Activated T-cell treated with anti-CD3 and anti-CD28 coated beads, Interleukin-2, amount 50 U/mL, for 72 hours (primary cell): ENCODE results near the gene UBE2L6. TPM values are rescaled to one million over a fixed set of nuclear protein-coding genes. Genes with fewer than 3 reads are reported as not detected.

Experiments
- ATAC-seq, 2 donors: fragments of 150-1000 bp; cut with Tn5 transposase; replicated peaks in 1 of 2; 2 replicates each; pipeline ENCODE4 v1.10.0; 2021; ENCODE audit warnings: moderate library complexity in 2 of 2, mild to moderate bottlenecking in 1 of 2
- DNase-seq, 2 donors: peaks; one replicate each; pipeline ENCODE4 v3.0.0; 2021 to 2022; ENCODE audit warnings: mixed read lengths in 1 of 2
- H3K27ac Mint-ChIP-seq: one replicate; pipeline ENCODE4 v1.8.0; 2022; ENCODE audit warnings: mild to moderate bottlenecking, moderate library complexity, mixed read lengths
- H3K27me3 Mint-ChIP-seq: one replicate; pipeline ENCODE4 v1.8.0; 2022; ENCODE audit warnings: low read depth, mixed read lengths
- H3K36me3 Mint-ChIP-seq, 2 donors: one replicate each; pipeline ENCODE4 v1.8.0; 2022; ENCODE audit warnings: mixed read lengths in 2 of 2, mild to moderate bottlenecking in 1 of 2; ENCODE audit not compliant: insufficient read depth in 2 of 2
- H3K4me1 Mint-ChIP-seq: one replicate; pipeline ENCODE4 v1.8.0; 2022; ENCODE audit warnings: low read depth, mixed read lengths
- H3K4me3 Mint-ChIP-seq, 2 donors: one replicate each; pipeline ENCODE4 v1.8.0; 2022; ENCODE audit warnings: mild to moderate bottlenecking in 2 of 2, mixed read lengths in 2 of 2, moderate library complexity in 2 of 2
- H3K9me3 Mint-ChIP-seq, 2 donors: one replicate each; pipeline ENCODE4 v1.8.0; 2022; ENCODE audit warnings: mixed read lengths in 2 of 2
- total RNA-seq, 2 donors: library from RNA; stranded (reverse); gene quantifications; one replicate each; pipeline ENCODE4 v1.2.3, GENCODE V29; 2022

Gene UBE2L6
- total RNA-seq, 2 donors from 2014 or later, result 144 to 180 TPM

GRCh38 chr11:57596266-57596885 is 28.9 kb upstream of the UBE2L6 start:
- no peak for DNase-seq
- ATAC-seq, result no peak
- Mint-ChIP-seq H3K4me3 (no peak overlapping the region), H3K27me3 (peaks cover 37% of the 10 kb centered on the region), H3K36me3 (no peaks in the 10 kb centered on the region), H3K9me3 (no peaks in the 10 kb centered on the region), H3K27ac (no peak overlapping the region), H3K4me1 (peaks cover 4% of the 10 kb centered on the region)

GRCh38 chr11:57588046-57588710 is 20.7 kb upstream of the UBE2L6 start:
- Mint-ChIP-seq H3K4me1 (peaks cover 7% of the 10 kb centered on the region), H3K27me3 (no peaks in the 10 kb centered on the region), H3K4me3 (no peak overlapping the region), H3K9me3 (no peaks in the 10 kb centered on the region), H3K36me3 (no peaks in the 10 kb centered on the region), H3K27ac (no peak overlapping the region)
- DNase-seq, result no peak
- ATAC-seq, result no peak

GRCh38 chr11:57586711-57587245 is 19.3 kb upstream of the UBE2L6 start:
- DNase-seq, result no peak
- ATAC-seq, result no peak
- H3K27me3 Mint-ChIP-seq, result no peaks in the 10 kb centered on the region
- peaks cover 7% of the 10 kb centered on the region for H3K4me1 Mint-ChIP-seq
- H3K27ac Mint-ChIP-seq, result no peak overlapping the region
- H3K4me3 Mint-ChIP-seq, result no peak overlapping the region
- H3K9me3 Mint-ChIP-seq, result no peaks in the 10 kb centered on the region
- H3K36me3 Mint-ChIP-seq, result no peaks in the 10 kb centered on the region

GRCh38 chr11:57585301-57585700 is 17.8 kb upstream of the UBE2L6 start:
- Mint-ChIP-seq H3K4me3 (no peak overlapping the region), H3K9me3 (no peaks in the 10 kb centered on the region), H3K27me3 (no peaks in the 10 kb centered on the region), H3K27ac (no peak overlapping the region), H3K36me3 (no peaks in the 10 kb centered on the region), H3K4me1 (peaks cover 7% of the 10 kb centered on the region)
- DNase-seq (no peak), ATAC-seq (no peak)

GRCh38 chr11:57584341-57584740 is 16.9 kb upstream of the UBE2L6 start:
- ATAC-seq (no peak), DNase-seq (no peak)
- no peaks in the 10 kb centered on the region for H3K36me3 Mint-ChIP-seq
- H3K4me3 Mint-ChIP-seq, result no peak overlapping the region
- H3K9me3 Mint-ChIP-seq, result no peaks in the 10 kb centered on the region
- no peak overlapping the region for H3K27ac Mint-ChIP-seq
- H3K4me1 Mint-ChIP-seq, result peaks cover 7% of the 10 kb centered on the region
- no peaks in the 10 kb centered on the region for H3K27me3 Mint-ChIP-seq

- Mint-ChIP-seq H3K27ac (no peak overlapping the region), H3K4me3 (no peak overlapping the region), H3K27me3 (no peaks in the 10 kb centered on the region), H3K9me3 (no peaks in the 10 kb centered on the region), H3K4me1 (peaks cover 4% of the 10 kb centered on the region), H3K36me3 (no peaks in the 10 kb centered on the region)
- ATAC-seq (no peak), DNase-seq (no peak)
Observed at GRCh38 chr11:57574061-57574460, 6.6 kb upstream of the UBE2L6 start.

- H3K36me3 Mint-ChIP-seq, result peaks cover 3 to 7% of the 10 kb centered on the region in 2 donors
- peaks cover 13% of the 10 kb centered on the region for H3K4me1 Mint-ChIP-seq
- no peaks in the 10 kb centered on the region for H3K9me3 Mint-ChIP-seq
- H3K4me3 Mint-ChIP-seq, result no peak overlapping the region
- DNase-seq, result no peak
- no peak for ATAC-seq
- H3K27ac Mint-ChIP-seq, result no peak overlapping the region
- no peaks in the 10 kb centered on the region for H3K27me3 Mint-ChIP-seq
Observed at GRCh38 chr11:57571606-57572005, 4.1 kb upstream of the UBE2L6 start.

- peak in 1 of 2 donors; percentile 92 for DNase-seq
- no peaks in the 10 kb centered on the region for H3K9me3 Mint-ChIP-seq
- peaks cover 46% of the 10 kb centered on the region for H3K4me1 Mint-ChIP-seq
- ATAC-seq, result peak in 1 of 2 donors; percentile 31
- no peaks in the 10 kb centered on the region for H3K27me3 Mint-ChIP-seq
- H3K4me3 Mint-ChIP-seq, result peak overlapping the region; percentile 99 to 100
- H3K36me3 Mint-ChIP-seq, result peaks cover 10 to 17% of the 10 kb centered on the region in 2 donors
- peak overlapping the region; percentile 98 for H3K27ac Mint-ChIP-seq
Observed at GRCh38 chr11:57568330-57568766, 876 bp upstream of the UBE2L6 start.

GRCh38 chr11:57566905-57567514 is 462 bp downstream of the UBE2L6 start:
- Mint-ChIP-seq H3K27me3 (no peaks in the 10 kb centered on the region), H3K4me1 (peaks cover 56% of the 10 kb centered on the region), H3K36me3 (peaks cover 12 to 21% of the 10 kb centered on the region in 2 donors), H3K27ac (peak overlapping the region; percentile 100), H3K9me3 (no peaks in the 10 kb centered on the region), H3K4me3 (peak overlapping the region; percentile 99 to 100)
- DNase-seq, result peak; percentile 33 to 40
- peak; percentile 5 to 15 for ATAC-seq

GRCh38 chr11:57566005-57566904 is 1.2 kb downstream of the UBE2L6 start:
- H3K4me3 Mint-ChIP-seq, result peak overlapping the region; percentile 99 to 100
- H3K27ac Mint-ChIP-seq, result peak overlapping the region; percentile 100
- H3K9me3 Mint-ChIP-seq, result no peaks in the 10 kb centered on the region
- DNase-seq, result peak; percentile 41 to 44
- H3K36me3 Mint-ChIP-seq, result peaks cover 12 to 21% of the 10 kb centered on the region in 2 donors
- ATAC-seq, result peak; percentile 41 to 49
- peaks cover 63% of the 10 kb centered on the region for H3K4me1 Mint-ChIP-seq
- H3K27me3 Mint-ChIP-seq, result no peaks in the 10 kb centered on the region

GRCh38 chr11:57562596-57562995 is 4.9 kb downstream of the UBE2L6 start:
- H3K9me3 Mint-ChIP-seq, result no peaks in the 10 kb centered on the region
- peak overlapping the region in 1 of 2 donors; percentile 38 for H3K4me3 Mint-ChIP-seq
- H3K27ac Mint-ChIP-seq, result peak overlapping the region; percentile 100
- H3K4me1 Mint-ChIP-seq, result peaks cover 56% of the 10 kb centered on the region
- DNase-seq (no peak), ATAC-seq (no peak)
- peaks cover 12 to 27% of the 10 kb centered on the region in 2 donors for H3K36me3 Mint-ChIP-seq
- no peaks in the 10 kb centered on the region for H3K27me3 Mint-ChIP-seq

GRCh38 chr11:57560146-57560545 is 7.3 kb downstream of the UBE2L6 start:
- H3K27ac Mint-ChIP-seq, result no peak overlapping the region
- peaks cover 40% of the 10 kb centered on the region for H3K4me1 Mint-ChIP-seq
- no peak for DNase-seq
- no peak for ATAC-seq
- peaks cover 4 to 28% of the 10 kb centered on the region in 2 donors for H3K36me3 Mint-ChIP-seq
- H3K9me3 Mint-ChIP-seq, result no peaks in the 10 kb centered on the region
- H3K27me3 Mint-ChIP-seq, result no peaks in the 10 kb centered on the region
- H3K4me3 Mint-ChIP-seq, result no peak overlapping the region
